ENCODE data around the gene CARTPT. TPM values are rescaled to one million over a fixed set of nuclear protein-coding genes. Genes with fewer than 3 reads are reported as not detected.

Gene CARTPT
- total and polyA plus RNA-seq, 10 of the 15 experiments (the other 5 are each of a cell fraction or from before 2014, with no cell fraction given): not detected

DNA sequence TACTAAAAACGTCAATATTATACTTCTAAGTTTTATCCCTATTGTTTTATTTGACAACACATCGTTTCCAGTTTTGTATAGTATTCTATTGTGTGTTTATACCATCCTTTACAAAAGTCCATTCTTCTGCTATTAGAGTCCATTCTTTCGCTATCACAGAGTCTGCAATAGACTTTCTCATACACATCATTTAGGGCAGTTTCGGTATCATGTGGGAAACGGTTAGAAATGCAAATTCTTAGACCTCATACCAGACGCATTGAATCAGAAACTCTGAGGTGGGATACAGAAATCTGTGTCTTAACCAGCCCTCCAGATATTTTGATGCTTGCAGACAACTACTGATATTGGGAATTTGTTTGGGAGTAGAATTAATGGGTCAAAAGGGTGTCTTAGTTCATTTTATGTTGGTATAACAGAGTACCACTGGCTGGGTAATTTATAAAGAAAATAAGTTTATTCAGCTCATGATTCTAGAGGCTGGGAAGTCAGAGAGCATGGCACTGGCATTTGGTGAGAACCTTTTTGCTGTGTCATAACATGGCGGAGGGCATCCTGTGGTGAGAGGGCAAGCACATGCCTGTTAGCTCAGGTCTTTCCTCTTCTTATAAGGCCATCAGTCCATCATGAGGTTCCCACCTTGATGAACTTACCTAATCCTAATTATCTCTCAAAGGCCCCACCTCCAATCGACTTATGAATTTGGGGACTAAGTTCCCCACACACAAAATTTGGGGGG lies 21.1 kb downstream of the CARTPT start (continued):
- TF ChIP-seq, protein P1, sequence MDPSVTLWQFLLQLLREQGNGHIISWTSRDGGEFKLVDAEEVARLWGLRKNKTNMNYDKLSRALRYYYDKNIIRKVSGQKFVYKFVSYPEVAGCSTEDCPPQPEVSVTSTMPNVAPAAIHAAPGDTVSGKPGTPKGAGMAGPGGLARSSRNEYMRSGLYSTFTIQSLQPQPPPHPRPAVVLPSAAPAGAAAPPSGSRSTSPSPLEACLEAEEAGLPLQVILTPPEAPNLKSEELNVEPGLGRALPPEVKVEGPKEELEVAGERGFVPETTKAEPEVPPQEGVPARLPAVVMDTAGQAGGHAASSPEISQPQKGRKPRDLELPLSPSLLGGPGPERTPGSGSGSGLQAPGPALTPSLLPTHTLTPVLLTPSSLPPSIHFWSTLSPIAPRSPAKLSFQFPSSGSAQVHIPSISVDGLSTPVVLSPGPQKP (IDR thresholded peaks at IDR 0.05; ENCODE audit: low read depth, low read length): no peak
- 0 out of 2 replicates have a peak, but pooled peaks have one; percentile 36 for TF ChIP-seq YY1 (IDR thresholded peaks at IDR 0.05; ENCODE audit: low read depth, low read length)
- no peak for TF ChIP-seq WRNIP1 (IDR thresholded peaks at IDR 0.05; ENCODE audit: borderline replicate concordance, low read depth, low read length)
- no peak for TF ChIP-seq EZH2 (IDR thresholded peaks at IDR 0.05; ENCODE audit: borderline replicate concordance, control insufficient read depth, low read depth, low read length)
- TF ChIP-seq EGR1 (IDR thresholded peaks at IDR 0.05; ENCODE audit: borderline replicate concordance in 1 of 2, low read depth in 2 of 2, low read length in 2 of 2): no peak
- TF ChIP-seq EED (IDR thresholded peaks at IDR 0.05; ENCODE audit: low read depth): 0 out of 2 replicates have a peak, but pooled peaks have one; percentile 17
- TF ChIP-seq, protein P2, sequence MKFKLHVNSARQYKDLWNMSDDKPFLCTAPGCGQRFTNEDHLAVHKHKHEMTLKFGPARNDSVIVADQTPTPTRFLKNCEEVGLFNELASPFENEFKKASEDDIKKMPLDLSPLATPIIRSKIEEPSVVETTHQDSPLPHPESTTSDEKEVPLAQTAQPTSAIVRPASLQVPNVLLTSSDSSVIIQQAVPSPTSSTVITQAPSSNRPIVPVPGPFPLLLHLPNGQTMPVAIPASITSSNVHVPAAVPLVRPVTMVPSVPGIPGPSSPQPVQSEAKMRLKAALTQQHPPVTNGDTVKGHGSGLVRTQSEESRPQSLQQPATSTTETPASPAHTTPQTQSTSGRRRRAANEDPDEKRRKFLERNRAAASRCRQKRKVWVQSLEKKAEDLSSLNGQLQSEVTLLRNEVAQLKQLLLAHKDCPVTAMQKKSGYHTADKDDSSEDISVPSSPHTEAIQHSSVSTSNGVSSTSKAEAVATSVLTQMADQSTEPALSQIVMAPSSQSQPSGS (IDR thresholded peaks at IDR 0.05; ENCODE audit: low read length): 0 out of 2 replicates have a peak, but pooled peaks have one; percentile 28
- no peak for TF ChIP-seq KDM1A (IDR thresholded peaks at IDR 0.05; ENCODE audit: borderline replicate concordance)
- no peak for TF ChIP-seq TBL1XR1 (IDR thresholded peaks at IDR 0.05; ENCODE audit: low read depth, low read length)

DNA sequence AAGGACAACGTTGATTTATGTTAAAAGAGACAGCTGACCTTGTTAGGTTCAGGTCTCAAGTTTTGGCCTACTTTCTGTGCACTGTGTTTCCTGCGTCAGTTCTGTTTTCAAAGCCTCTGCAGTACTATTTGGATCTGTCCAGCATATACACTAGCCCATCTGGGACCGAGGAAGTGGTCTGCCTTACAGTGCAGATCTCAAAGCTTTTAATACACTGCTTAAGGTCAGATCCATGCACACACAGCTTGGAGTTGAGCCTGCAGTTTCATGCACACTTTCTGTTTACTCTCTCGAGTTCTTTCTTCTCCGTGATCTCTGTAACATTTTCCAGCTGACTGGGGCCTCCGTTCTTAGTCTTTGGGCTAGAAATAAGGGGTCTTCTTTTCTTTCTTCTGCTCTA lies 24.1 kb downstream of the CARTPT start:
- Histone ChIP-seq H3K27ac (ENCODE audit: control insufficient read depth, insufficient read depth) (no peak overlapping the region), H3K79me2 (ENCODE audit: control insufficient read depth, insufficient read depth, low read length) (no peaks in the 10 kb centered on the region), H2AFZ (ENCODE audit: control insufficient read depth, low read depth, low read length) (no peak overlapping the region), H3K36me3 (ENCODE audit: control insufficient read depth in 2 of 2, insufficient read depth in 2 of 2, low read length in 1 of 2) (no peaks in the 10 kb centered on the region), H3K4me3 (no peak overlapping the region), H3K4me2 (ENCODE audit: control insufficient read depth, insufficient read depth) (no peak overlapping the region), H3K27me3 (replicated peaks in 1 of 2; ENCODE audit: control insufficient read depth in 2 of 2, insufficient read depth in 2 of 2, low read length in 1 of 2) (no peaks in the 10 kb centered on the region), H3K9ac (ENCODE audit: control insufficient read depth, insufficient read depth, low read length) (no peak overlapping the region), H3K9me3 (replicated peaks; ENCODE audit: control insufficient read depth, insufficient read depth, low read length) (peaks cover 3% of the 10 kb centered on the region; the same call in 2 of the 3 replicates), H3K4me1 (ENCODE audit: control insufficient read depth, insufficient read depth, low read length) (peaks cover 18% of the 10 kb centered on the region), H4K20me1 (ENCODE audit: control insufficient read depth, insufficient read depth) (no peaks in the 10 kb centered on the region)
- ChIA-PET CTCF (no interaction called here), SMC1A (ENCODE audit: uncharacterized antibody, unreplicated experiment) (interaction anchor here (0.9 kb wide), 1 partner anchor 10 kb away, joined by 3 read pairs; no protein-coding TSS in a partner anchor), POLR2A (no interaction called here), RAD21 (ENCODE audit: unreplicated experiment) (no interaction called here)
- 48% methylated on average over 6 of the region's 6 CpGs for WGBS (ENCODE audit: insufficient coverage, insufficient replicate concordance, low lambda C conversion rate, missing lambda C conversion rate)
- BruUV-seq (replicated peaks): no TSS peak
- intact Hi-C loops (cut with micrococcal nuclease; ENCODE audit: unreplicated experiment): no loop called here
- in situ Hi-C loops (cut with MboI): no loop called here
- TF ChIP-seq, protein P3, sequence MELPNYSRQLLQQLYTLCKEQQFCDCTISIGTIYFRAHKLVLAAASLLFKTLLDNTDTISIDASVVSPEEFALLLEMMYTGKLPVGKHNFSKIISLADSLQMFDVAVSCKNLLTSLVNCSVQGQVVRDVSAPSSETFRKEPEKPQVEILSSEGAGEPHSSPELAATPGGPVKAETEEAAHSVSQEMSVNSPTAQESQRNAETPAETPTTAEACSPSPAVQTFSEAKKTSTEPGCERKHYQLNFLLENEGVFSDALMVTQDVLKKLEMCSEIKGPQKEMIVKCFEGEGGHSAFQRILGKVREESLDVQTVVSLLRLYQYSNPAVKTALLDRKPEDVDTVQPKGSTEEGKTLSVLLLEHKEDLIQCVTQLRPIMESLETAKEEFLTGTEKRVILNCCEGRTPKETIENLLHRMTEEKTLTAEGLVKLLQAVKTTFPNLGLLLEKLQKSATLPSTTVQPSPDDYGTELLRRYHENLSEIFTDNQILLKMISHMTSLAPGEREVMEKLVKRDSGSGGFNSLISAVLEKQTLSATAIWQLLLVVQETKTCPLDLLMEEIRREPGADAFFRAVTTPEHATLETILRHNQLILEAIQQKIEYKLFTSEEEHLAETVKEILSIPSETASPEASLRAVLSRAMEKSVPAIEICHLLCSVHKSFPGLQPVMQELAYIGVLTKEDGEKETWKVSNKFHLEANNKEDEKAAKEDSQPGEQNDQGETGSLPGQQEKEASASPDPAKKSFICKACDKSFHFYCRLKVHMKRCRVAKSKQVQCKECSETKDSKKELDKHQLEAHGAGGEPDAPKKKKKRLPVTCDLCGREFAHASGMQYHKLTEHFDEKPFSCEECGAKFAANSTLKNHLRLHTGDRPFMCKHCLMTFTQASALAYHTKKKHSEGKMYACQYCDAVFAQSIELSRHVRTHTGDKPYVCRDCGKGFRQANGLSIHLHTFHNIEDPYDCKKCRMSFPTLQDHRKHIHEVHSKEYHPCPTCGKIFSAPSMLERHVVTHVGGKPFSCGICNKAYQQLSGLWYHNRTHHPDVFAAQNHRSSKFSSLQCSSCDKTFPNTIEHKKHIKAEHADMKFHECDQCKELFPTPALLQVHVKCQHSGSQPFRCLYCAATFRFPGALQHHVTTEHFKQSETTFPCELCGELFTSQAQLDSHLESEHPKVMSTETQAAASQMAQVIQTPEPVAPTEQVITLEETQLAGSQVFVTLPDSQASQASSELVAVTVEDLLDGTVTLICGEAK (IDR thresholded peaks at IDR 0.05; ENCODE audit: borderline replicate concordance): no peak
- TF ChIP-seq ESRRA (IDR thresholded peaks at IDR 0.05; ENCODE audit: low read length): no peak
- no peak for TF ChIP-seq JUNB (IDR thresholded peaks at IDR 0.05)
- no peak for TF ChIP-seq HDGF (IDR thresholded peaks at IDR 0.05)
- no peak for TF ChIP-seq MTA2 (IDR thresholded peaks at IDR 0.05; ENCODE audit: low read depth)
- no peak for TF ChIP-seq MYB (IDR thresholded peaks at IDR 0.05; ENCODE audit: borderline replicate concordance, low read depth, low read length)
- TF ChIP-seq HCFC1 (IDR thresholded peaks at IDR 0.05; ENCODE audit: low read length): no peak
- ATAC-seq (no peak), DNase-seq (ENCODE audit: low read depth, low spot score) (no peak), FAIRE-seq (no peak)

All from GM12878 (cell line).